ENCODE results near the gene DOCK10. TPM values are rescaled to one million over a fixed set of nuclear protein-coding genes. Genes with fewer than 3 reads are reported as not detected.
A peak's percentile ranks its signal among the peaks of the same experiment; 100 is the strongest.

The DOCK10 gene
- total and polyA plus RNA-seq, 2 experiments from 2014 or later = 1.1 to 3.2 TPM

- no peaks in the 10 kb centered on the region for H3K79me2 ChIP-seq
- H3K36me3 ChIP-seq (replicated peaks; ENCODE audit: insufficient read depth, low read depth) = no peaks in the 10 kb centered on the region
- H3K27me3 ChIP-seq = peaks cover 91% of the 10 kb centered on the region
- peak overlapping the region; percentile 93 for H3K4me2 ChIP-seq
- no peak overlapping the region for H3K27ac ChIP-seq
- no peak overlapping the region for H3K4me3 ChIP-seq
- no peak overlapping the region for H2AFZ ChIP-seq
- H3K9me2 ChIP-seq (replicated peaks; ENCODE audit: insufficient read depth) = no peaks in the 10 kb centered on the region
- no peak for DNase-seq (ENCODE audit: low spot score)
- no peak for TF ChIP-seq EZH2 (IDR thresholded peaks at IDR 0.05; ENCODE audit: borderline replicate concordance)
- no peak for TF ChIP-seq CTCF (IDR thresholded peaks at IDR 0.05; ENCODE audit: poor library complexity)
- TF ChIP-seq EZH2phosphoT487 (IDR thresholded peaks at IDR 0.05; ENCODE audit: low read depth, severe bottlenecking, unreplicated experiment) = no peak
- WGBS (ENCODE audit: low lambda C conversion rate, missing lambda C conversion rate) = 33% methylated on average over 9 of the region's 13 CpGs
- H3K9me3 ChIP-seq (ENCODE audit: low read depth) = no peaks in the 10 kb centered on the region
- no peaks in the 10 kb centered on the region for H4K20me1 ChIP-seq (ENCODE audit: insufficient read depth, poor library complexity, severe bottlenecking)
- no peaks in the 10 kb centered on the region for H3K4me1 ChIP-seq (ENCODE audit: insufficient read depth)
Observed at GRCh38 chr2:225042800-225043167, 516 bp upstream of the DOCK10 start.

GRCh38 chr2:225041207-225041850, 939 bp downstream of the DOCK10 start:
- no peak overlapping the region for H3K27ac ChIP-seq
- H3K36me3 ChIP-seq (replicated peaks; ENCODE audit: insufficient read depth, low read depth) = no peaks in the 10 kb centered on the region
- TF ChIP-seq EZH2phosphoT487 (IDR thresholded peaks at IDR 0.05; ENCODE audit: low read depth, severe bottlenecking, unreplicated experiment) (no peak), EZH2 (IDR thresholded peaks at IDR 0.05; ENCODE audit: borderline replicate concordance) (peak; percentile 57), CTCF (IDR thresholded peaks at IDR 0.05; ENCODE audit: poor library complexity) (no peak)
- WGBS (ENCODE audit: low lambda C conversion rate, missing lambda C conversion rate) = 17% methylated on average over 27 of the region's 27 CpGs
- no peaks in the 10 kb centered on the region for H3K4me1 ChIP-seq (ENCODE audit: insufficient read depth)
- no peaks in the 10 kb centered on the region for H3K9me2 ChIP-seq (replicated peaks; ENCODE audit: insufficient read depth)
- peaks cover 98% of the 10 kb centered on the region for H3K27me3 ChIP-seq
- no peaks in the 10 kb centered on the region for H3K79me2 ChIP-seq
- H3K9me3 ChIP-seq (ENCODE audit: low read depth) = no peaks in the 10 kb centered on the region
- H3K4me3 ChIP-seq = peak overlapping the region; percentile 36
- no peaks in the 10 kb centered on the region for H4K20me1 ChIP-seq (ENCODE audit: insufficient read depth, poor library complexity, severe bottlenecking)
- DNase-seq (ENCODE audit: low spot score) = no peak
- H3K4me2 ChIP-seq = peak overlapping the region; percentile 93
- no peak overlapping the region for H2AFZ ChIP-seq

- Histone ChIP-seq H2AFZ (no peak overlapping the region), H3K79me2 (no peaks in the 10 kb centered on the region), H3K27ac (no peak overlapping the region), H3K27me3 (peaks cover 98% of the 10 kb centered on the region), H3K36me3 (replicated peaks; ENCODE audit: insufficient read depth, low read depth) (no peaks in the 10 kb centered on the region), H3K4me2 (peak overlapping the region; percentile 93), H3K9me3 (ENCODE audit: low read depth) (no peaks in the 10 kb centered on the region), H3K9me2 (replicated peaks; ENCODE audit: insufficient read depth) (no peaks in the 10 kb centered on the region), H3K4me3 (no peak overlapping the region), H3K4me1 (ENCODE audit: insufficient read depth) (no peaks in the 10 kb centered on the region), H4K20me1 (ENCODE audit: insufficient read depth, poor library complexity, severe bottlenecking) (no peaks in the 10 kb centered on the region)
- DNase-seq (ENCODE audit: low spot score) = no peak
- WGBS (ENCODE audit: low lambda C conversion rate, missing lambda C conversion rate) = 52% methylated on average over 9 of the region's 9 CpGs
- TF ChIP-seq EZH2phosphoT487 (IDR thresholded peaks at IDR 0.05; ENCODE audit: low read depth, severe bottlenecking, unreplicated experiment) (no peak), EZH2 (IDR thresholded peaks at IDR 0.05; ENCODE audit: borderline replicate concordance) (no peak), CTCF (IDR thresholded peaks at IDR 0.05; ENCODE audit: poor library complexity) (no peak)
Observed at GRCh38 chr2:225040856-225041206, 1.4 kb downstream of the DOCK10 start.
